ENCODE data around the gene CLCNKB.
A peak's percentile ranks its signal among the peaks of the same experiment; 100 is the strongest.

The CLCNKB gene

GRCh38 chr1:16077406-16078245, 34.0 kb downstream of the CLCNKB start:
- DNase-seq: no peak

GRCh38 chr1:16078925-16079656, 35.5 kb downstream of the CLCNKB start:
- peak; percentile 70 to 71 for DNase-seq

GRCh38 chr1:16080422-16081150, 37.0 kb downstream of the CLCNKB start:
- DNase-seq: no peak

GRCh38 chr1:16081636-16082035, 38.1 kb downstream of the CLCNKB start:
- no peak for DNase-seq

GRCh38 chr1:16082283-16083038, 38.9 kb downstream of the CLCNKB start:
- DNase-seq: peak; percentile 71 to 73

- DNase-seq: no peak
Observed at GRCh38 chr1:16083486-16083885, 39.9 kb downstream of the CLCNKB start.

- DNase-seq: no peak
Observed at GRCh38 chr1:16085522-16085921, 41.9 kb downstream of the CLCNKB start.

GRCh38 chr1:16087733-16088132, 44.2 kb downstream of the CLCNKB start:
- DNase-seq: no peak

- DNase-seq: no peak
Observed at GRCh38 chr1:16088351-16088911, 44.8 kb downstream of the CLCNKB start.

GRCh38 chr1:16088996-16089395, 45.4 kb downstream of the CLCNKB start:
- no peak for DNase-seq

GRCh38 chr1:16090076-16090826, 46.7 kb downstream of the CLCNKB start:
- no peak for DNase-seq

- no peak for DNase-seq
Observed at GRCh38 chr1:16091296-16091695, 47.7 kb downstream of the CLCNKB start.

- no peak for DNase-seq
Observed at GRCh38 chr1:16092097-16092922, 48.7 kb downstream of the CLCNKB start.

GRCh38 chr1:16092923-16093511, 49.4 kb downstream of the CLCNKB start:
- DNase-seq: no peak

- no peak for DNase-seq
Observed at GRCh38 chr1:16093611-16094010, 50.0 kb downstream of the CLCNKB start.

GRCh38 chr1:16094453-16095158, 51.0 kb downstream of the CLCNKB start:
- no peak for DNase-seq

- no peak for DNase-seq
Observed at GRCh38 chr1:16095447-16095846, 51.9 kb downstream of the CLCNKB start.

- no peak for DNase-seq
Observed at GRCh38 chr1:16099412-16099811, 55.8 kb downstream of the CLCNKB start.

- DNase-seq: no peak
Observed at GRCh38 chr1:16101623-16102022, 58.0 kb downstream of the CLCNKB start.

Measured in stimulated activated CD4-positive, alpha-beta T cell treated with anti-CD3 and anti-CD28 coated beads, Interleukin-2, amount 100 ng/mL, for 48 hours (primary cell).